GM12878 (cell line): ENCODE measurements around the gene CATSPER4. TPM values are rescaled to one million over a fixed set of nuclear protein-coding genes. Genes with fewer than 3 reads are reported as not detected.
A peak's percentile ranks its signal among the peaks of the same experiment; 100 is the strongest.

ENCODE experiments used
- ATAC-seq: fragments of 200-7000 bp; cut with Tn5 transposase; 3 replicates; pipeline ENCODE4 v1.9.1; 2020; ENCODE audit warnings: mild to moderate bottlenecking, moderate library complexity
- BruUV-seq: library from RNA; stranded (reverse); fragments of 400-500 nt; replicated peaks from 2 replicates; lab custom pipeline; 2021; lab: Mats Ljungman, UMichigan
- CTCF ChIA-PET: fragments of 300-600 bp; sonication (Branson Sonifier 250); formaldehyde crosslinking; extraction: SDS; loops from one replicate; lab custom pipeline; 2021; ENCODE audit warnings: inconsistent platforms; lab: Yijun Ruan, JAX
- POLR2A ChIA-PET: fragments of 350-600 bp; formaldehyde crosslinking; extraction: SDS; loops from one replicate; lab custom pipeline; 2021; ENCODE audit warnings: inconsistent platforms; lab: Charles Lee
- RAD21 ChIA-PET: fragments of 300-600 bp; sonication (Branson Sonifier 250); formaldehyde crosslinking; loops from one replicate; lab custom pipeline; 2023; ENCODE audit warnings: antibody characterized with exemption; ENCODE audit not compliant: unreplicated experiment; lab: Charles Lee
- SMC1A ChIA-PET: fragments of 300-600 bp; sonication (Branson Sonifier 250); formaldehyde crosslinking; loops from one replicate; lab custom pipeline; 2023; ENCODE audit not compliant: unreplicated experiment, uncharacterized antibody; lab: Charles Lee
- DNase-seq: peaks from one replicate; pipeline ENCODE4 v3.0.0-alpha.2; 2011; ENCODE audit warnings: low read depth, low spot score
- FAIRE-seq: peaks from 3 replicates; lab custom pipeline; 2011; peaks lifted over from hg19 to GRCh38; lab: Jason Lieb, UNC
- H2AFZ ChIP-seq: 2 replicates; pipeline ENCODE4 v1.6.0; 2011; ENCODE audit warnings: low read depth, low read length, control low read depth; ENCODE audit not compliant: control insufficient read depth
- H3K27ac ChIP-seq: 2 replicates; pipeline ENCODE4 v1.5.1; 2011; ENCODE audit warnings: control low read depth; ENCODE audit not compliant: control insufficient read depth, insufficient read depth
- H3K27me3 ChIP-seq, 2 experiments: replicated peaks in 1 of 2; 2 replicates each; pipeline versions ENCODE4 v1.6.0 to v1.6.1; 2011; ENCODE audit warnings: low read length in 1 of 2; ENCODE audit not compliant: control insufficient read depth in 2 of 2, insufficient read depth in 2 of 2
- H3K36me3 ChIP-seq, 2 experiments: 2 replicates each; pipeline ENCODE4 v1.5.1; 2011; ENCODE audit warnings: low read length in 1 of 2; ENCODE audit not compliant: control insufficient read depth in 2 of 2, insufficient read depth in 2 of 2
- H3K4me1 ChIP-seq: 2 replicates; pipeline ENCODE4 v1.6.1; 2011; ENCODE audit warnings: mild to moderate bottlenecking, low read length, moderate library complexity, mixed read lengths; ENCODE audit not compliant: control insufficient read depth, insufficient read depth
- H3K4me2 ChIP-seq: 2 replicates; pipeline ENCODE4 v1.6.0; 2011; ENCODE audit warnings: control low read depth; ENCODE audit not compliant: control insufficient read depth, insufficient read depth
- H3K4me3 ChIP-seq: fragments of 200-600 bp; sonication (generic); 2 replicates; pipeline ENCODE4 v1.5.1; 2016
- H3K79me2 ChIP-seq: 2 replicates; pipeline ENCODE4 v1.6.0; 2011; ENCODE audit warnings: low read length; ENCODE audit not compliant: control insufficient read depth, insufficient read depth
- H3K9ac ChIP-seq: 2 replicates; pipeline ENCODE4 v1.8.0; 2011; ENCODE audit warnings: low read length, control low read depth, mixed read lengths; ENCODE audit not compliant: control insufficient read depth, insufficient read depth
- H3K9me3 ChIP-seq: replicated peaks from 3 replicates; pipeline ENCODE4 v1.5.1; 2011; ENCODE audit warnings: mild to moderate bottlenecking, low read length; ENCODE audit not compliant: control insufficient read depth, insufficient read depth
- H4K20me1 ChIP-seq: 2 replicates; pipeline ENCODE4 v1.6.0; 2011; ENCODE audit not compliant: control insufficient read depth, insufficient read depth
- EED ChIP-seq: sonication (generic); IDR thresholded peaks from 2 replicates; pipeline ENCODE4 v1.6.1; 2016; ENCODE audit warnings: antibody characterized with exemption, low read depth
- IKZF1 ChIP-seq: fragments of 450-650 bp; conservative IDR thresholded peaks from 2 replicates; pipeline ENCODE4 v1.6.1; 2017; ENCODE audit warnings: antibody characterized with exemption, mild to moderate bottlenecking
- IKZF2 ChIP-seq, 2 experiments: fragments of 450-650 bp; IDR thresholded peaks; 2 replicates each; pipeline ENCODE4 v1.6.1; 2017; ENCODE audit warnings: mild to moderate bottlenecking in 2 of 2, moderate library complexity in 2 of 2
- JUNB ChIP-seq: IDR thresholded peaks from 2 replicates; pipeline ENCODE4 v1.6.1; 2016; ENCODE audit warnings: antibody characterized with exemption, mild to moderate bottlenecking
- NFIC ChIP-seq: IDR thresholded peaks from 2 replicates; pipeline ENCODE4 v1.6.1; 2012; ENCODE audit warnings: low read depth, mild to moderate bottlenecking, inconsistent platforms, low read length, moderate library complexity
- NFXL1 ChIP-seq: fragments of 450-650 bp; IDR thresholded peaks from 2 replicates; pipeline ENCODE4 v1.6.1; 2017; ENCODE audit warnings: antibody characterized with exemption, mild to moderate bottlenecking, borderline replicate concordance
- RFX5 ChIP-seq: IDR thresholded peaks from 2 replicates; pipeline ENCODE4 v1.6.1; 2011; ENCODE audit warnings: low read depth, low read length, improper control_type of control experiment
- RUNX3 ChIP-seq: IDR thresholded peaks from 2 replicates; pipeline ENCODE4 v1.6.1; 2012; ENCODE audit warnings: low read length, inconsistent platforms
- SIN3A ChIP-seq: IDR thresholded peaks from 2 replicates; pipeline ENCODE4 v1.6.1; 2012; ENCODE audit warnings: low read depth, low read length, improper control_type of control experiment
- STAT1 ChIP-seq: fragments of 450-650 bp; conservative IDR thresholded peaks from 2 replicates; pipeline ENCODE4 v1.6.1; 2014; ENCODE audit warnings: antibody characterized with exemption, mild to moderate bottlenecking
- SUPT20H ChIP-seq: IDR thresholded peaks from 2 replicates; pipeline ENCODE4 v1.6.1; 2011; ENCODE audit warnings: low read depth, mild to moderate bottlenecking, low read length, moderate library complexity, borderline replicate concordance; ENCODE audit not compliant: control insufficient read depth
- TAF1 ChIP-seq: IDR thresholded peaks from 2 replicates; pipeline ENCODE4 v1.6.1; 2011; ENCODE audit warnings: mild to moderate bottlenecking, low read depth, low read length, borderline replicate concordance
- TCF12 ChIP-seq: IDR thresholded peaks from 2 replicates; pipeline ENCODE4 v1.6.1; 2011; ENCODE audit warnings: low read depth, mild to moderate bottlenecking, low read length
- ZNF384 ChIP-seq: IDR thresholded peaks from 2 replicates; pipeline ENCODE4 v1.6.1; 2012; ENCODE audit warnings: low read depth, mild to moderate bottlenecking, low read length, improper control_type of control experiment, borderline replicate concordance
- WGBS: methylation state at CpG from one replicate; pipeline ENCODE4 v1.1.6; 2016; ENCODE audit warnings: low lambda C conversion rate; ENCODE audit not compliant: insufficient replicate concordance, insufficient coverage; ENCODE audit errors: missing lambda C conversion rate; 5-methylcytosine and 5-hydroxymethylcytosine counted together
- in situ Hi-C: fragments of 300-500 bp; cut with MboI; formaldehyde crosslinking; loops from 9 replicates; pipeline ENCODE4 v1.14.3; 2018; ENCODE audit warnings: mixed read lengths
- intact Hi-C: fragments of 100-400 bp; cut with micrococcal nuclease; formaldehyde crosslinking; loops from one replicate; pipeline ENCODE4 v1.14.2; 2022; ENCODE audit not compliant: unreplicated experiment
- polyA plus RNA-seq, 11 experiments: library from polyadenylated mRNA; depleted of rRNA in 4 of 11; unstranded in 6 of 11; stranded (reverse) in 5 of 11; fragments of >200 nt; fragmentation: Nextera tagmentation in 4 of 11; fragmentation: Illumina TruSeq in 1 of 11; extraction: Ambion mirVana in 4 of 11; extraction: Trizol in 1 of 11; gene quantifications; 1 replicate in 1 of 11; 2 replicates in 10 of 11; pipeline versions ENCODE4 v1.2.1 to v1.2.3, GENCODE V29; 2011 to 2016; ENCODE audit warnings: inconsistent platforms in 2 of 11, missing spikeins in 2 of 11, low read depth in 1 of 11
- total RNA-seq, 4 experiments: library from RNA; depleted of rRNA in 3 of 4; stranded (reverse); fragments of >200 nt in 3 of 4; fragmentation: Illumina TruSeq in 1 of 4; extraction: Trizol in 1 of 4; gene quantifications; 2 replicates each; pipeline versions ENCODE4 v1.2.1 to v1.2.3, GENCODE V29; 2013 to 2021
- TF ChIP-seq, protein P1 (sequence below): fragments of 150-350 bp; IDR thresholded peaks from 2 replicates; pipeline ENCODE4 v1.6.1; 2016; ENCODE audit warnings: low read depth, low read length
- TF ChIP-seq, protein P2 (sequence below): fragments of 450-650 bp; IDR thresholded peaks from 2 replicates; pipeline ENCODE4 v1.6.1; 2017; ENCODE audit warnings: antibody characterized with exemption, mild to moderate bottlenecking, moderate library complexity

The CATSPER4 gene
- total and polyA plus RNA-seq, 10 of the 15 experiments (the other 5 are each of a cell fraction or from before 2014, with no cell fraction given) = 0.13 TPM; not detected in 9

GRCh38 chr1:26189751-26190275 lies 589 bp upstream of the CATSPER4 start (continued):
- TF ChIP-seq, protein P1, sequence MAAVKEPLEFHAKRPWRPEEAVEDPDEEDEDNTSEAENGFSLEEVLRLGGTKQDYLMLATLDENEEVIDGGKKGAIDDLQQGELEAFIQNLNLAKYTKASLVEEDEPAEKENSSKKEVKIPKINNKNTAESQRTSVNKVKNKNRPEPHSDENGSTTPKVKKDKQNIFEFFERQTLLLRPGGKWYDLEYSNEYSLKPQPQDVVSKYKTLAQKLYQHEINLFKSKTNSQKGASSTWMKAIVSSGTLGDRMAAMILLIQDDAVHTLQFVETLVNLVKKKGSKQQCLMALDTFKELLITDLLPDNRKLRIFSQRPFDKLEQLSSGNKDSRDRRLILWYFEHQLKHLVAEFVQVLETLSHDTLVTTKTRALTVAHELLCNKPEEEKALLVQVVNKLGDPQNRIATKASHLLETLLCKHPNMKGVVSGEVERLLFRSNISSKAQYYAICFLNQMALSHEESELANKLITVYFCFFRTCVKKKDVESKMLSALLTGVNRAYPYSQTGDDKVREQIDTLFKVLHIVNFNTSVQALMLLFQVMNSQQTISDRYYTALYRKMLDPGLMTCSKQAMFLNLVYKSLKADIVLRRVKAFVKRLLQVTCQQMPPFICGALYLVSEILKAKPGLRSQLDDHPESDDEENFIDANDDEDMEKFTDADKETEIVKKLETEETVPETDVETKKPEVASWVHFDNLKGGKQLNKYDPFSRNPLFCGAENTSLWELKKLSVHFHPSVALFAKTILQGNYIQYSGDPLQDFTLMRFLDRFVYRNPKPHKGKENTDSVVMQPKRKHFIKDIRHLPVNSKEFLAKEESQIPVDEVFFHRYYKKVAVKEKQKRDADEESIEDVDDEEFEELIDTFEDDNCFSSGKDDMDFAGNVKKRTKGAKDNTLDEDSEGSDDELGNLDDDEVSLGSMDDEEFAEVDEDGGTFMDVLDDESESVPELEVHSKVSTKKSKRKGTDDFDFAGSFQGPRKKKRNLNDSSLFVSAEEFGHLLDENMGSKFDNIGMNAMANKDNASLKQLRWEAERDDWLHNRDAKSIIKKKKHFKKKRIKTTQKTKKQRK = no peak
- TF ChIP-seq, protein P2, sequence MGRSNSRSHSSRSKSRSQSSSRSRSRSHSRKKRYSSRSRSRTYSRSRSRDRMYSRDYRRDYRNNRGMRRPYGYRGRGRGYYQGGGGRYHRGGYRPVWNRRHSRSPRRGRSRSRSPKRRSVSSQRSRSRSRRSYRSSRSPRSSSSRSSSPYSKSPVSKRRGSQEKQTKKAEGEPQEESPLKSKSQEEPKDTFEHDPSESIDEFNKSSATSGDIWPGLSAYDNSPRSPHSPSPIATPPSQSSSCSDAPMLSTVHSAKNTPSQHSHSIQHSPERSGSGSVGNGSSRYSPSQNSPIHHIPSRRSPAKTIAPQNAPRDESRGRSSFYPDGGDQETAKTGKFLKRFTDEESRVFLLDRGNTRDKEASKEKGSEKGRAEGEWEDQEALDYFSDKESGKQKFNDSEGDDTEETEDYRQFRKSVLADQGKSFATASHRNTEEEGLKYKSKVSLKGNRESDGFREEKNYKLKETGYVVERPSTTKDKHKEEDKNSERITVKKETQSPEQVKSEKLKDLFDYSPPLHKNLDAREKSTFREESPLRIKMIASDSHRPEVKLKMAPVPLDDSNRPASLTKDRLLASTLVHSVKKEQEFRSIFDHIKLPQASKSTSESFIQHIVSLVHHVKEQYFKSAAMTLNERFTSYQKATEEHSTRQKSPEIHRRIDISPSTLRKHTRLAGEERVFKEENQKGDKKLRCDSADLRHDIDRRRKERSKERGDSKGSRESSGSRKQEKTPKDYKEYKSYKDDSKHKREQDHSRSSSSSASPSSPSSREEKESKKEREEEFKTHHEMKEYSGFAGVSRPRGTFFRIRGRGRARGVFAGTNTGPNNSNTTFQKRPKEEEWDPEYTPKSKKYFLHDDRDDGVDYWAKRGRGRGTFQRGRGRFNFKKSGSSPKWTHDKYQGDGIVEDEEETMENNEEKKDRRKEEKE = no peak
- TF ChIP-seq NFXL1 (no peak), STAT1 (no peak), IKZF1 (no peak), TAF1 (no peak)

- no peak overlapping the region for H3K4me3 ChIP-seq
- no peak overlapping the region for H3K27ac ChIP-seq
- no peaks in the 10 kb centered on the region for H4K20me1 ChIP-seq
- in situ Hi-C loops = no loop called here
- FAIRE-seq (peak; percentile 75), ATAC-seq (peak; percentile 61), DNase-seq (no peak)
- no peak overlapping the region for H2AFZ ChIP-seq
- no peaks in the 10 kb centered on the region for H3K4me1 ChIP-seq
- no peak overlapping the region for H3K9ac ChIP-seq
- intact Hi-C loops = no loop called here
- no peaks in the 10 kb centered on the region for H3K9me3 ChIP-seq
- ChIA-PET RAD21 (no interaction called here), SMC1A (no interaction called here), CTCF (no interaction called here), POLR2A (no interaction called here)
- no peaks in the 10 kb centered on the region for H3K79me2 ChIP-seq
- H3K27me3 ChIP-seq = no peaks in the 10 kb centered on the region
- H3K4me2 ChIP-seq = no peak overlapping the region
- no peaks in the 10 kb centered on the region for H3K36me3 ChIP-seq
- BruUV-seq = no TSS peak
- 0% methylated on average over 3 of the region's 3 CpGs for WGBS
- TF ChIP-seq ZNF384 (no peak), TCF12 (no peak), IKZF2 (IDR thresholded peaks at IDR 0.05) (no peak), SIN3A (no peak), RFX5 (no peak), SUPT20H (no peak), RUNX3 (peak; percentile 91), JUNB (0 out of 2 replicates have a peak, but pooled peaks have one; percentile 12), EED (peak; percentile 70), NFIC (peak; percentile 53; the same call in 1 of the 2 replicates)
These were observed 1.3 kb downstream of the CATSPER4 start for GRCh38 chr1:26191739-26192138.
